Left lung (tissue), 10 donors: Measurements from ENCODE around the gene BMPR2. TPM values are rescaled to one million over a fixed set of nuclear protein-coding genes. Genes with fewer than 3 reads are reported as not detected.

Source experiments
- ATAC-seq: fragments of 200-7000 bp; cut with Tn5 transposase; one replicate; pipeline ENCODE4 v1.9.1; 2020; ENCODE audit warnings: moderate library complexity
- DNase-seq, 4 donors: peaks; one replicate each; pipeline ENCODE4 v3.0.0-alpha.2; 2013 to 2020
- H3K27ac ChIP-seq, 2 donors: fragments of 200-600 bp; sonication (generic) in 1 of 2; one replicate each; pipeline versions ENCODE4 v1.5.0 to v1.8.0; 2020 to 2021
- H3K27me3 ChIP-seq, 2 donors: fragments of 200-600 bp; sonication (generic) in 1 of 2; one replicate each; pipeline versions ENCODE4 v1.5.0 to v1.8.0; 2020 to 2021
- H3K36me3 ChIP-seq, 2 donors: fragments of 200-600 bp; sonication (generic) in 1 of 2; one replicate each; pipeline versions ENCODE4 v1.5.0 to v1.8.0; 2020 to 2021
- H3K4me1 ChIP-seq, 2 donors: fragments of 200-600 bp; one replicate each; pipeline ENCODE4 v1.8.0; 2021
- H3K4me3 ChIP-seq, 2 donors: fragments of 200-600 bp; sonication (generic) in 1 of 2; one replicate each; pipeline versions ENCODE4 v1.5.0 to v1.8.0; 2020 to 2021; ENCODE audit warnings: mild to moderate bottlenecking in 1 of 2
- H3K9me3 ChIP-seq, 2 donors: fragments of 200-600 bp; sonication (generic) in 1 of 2; one replicate each; pipeline versions ENCODE4 v1.5.0 to v1.8.0; 2020 to 2021
- intact Hi-C, 2 donors: fragments of 100-400 bp; cut with DNase I; formaldehyde crosslinking; loops; one replicate each; pipeline versions ENCODE4 v1.11.2 to v1.14.2; 2022
- polyA plus RNA-seq, 6 donors: library from polyadenylated mRNA; unstranded; fragments of 120-200 nt; gene quantifications; one replicate each; pipeline ENCODE4 v1.2.1, GENCODE V29; 2013; ENCODE audit not compliant: insufficient read length in 6 of 6
- total RNA-seq, 2 donors: library from RNA; stranded (reverse); fragmentation: NEBNext Ultra II Directional; extraction: Animal tissue kit (Norgen Biotek cat#: 25700); gene quantifications; one replicate each; pipeline ENCODE4 v1.2.1, GENCODE V29; 2021
- TF ChIP-seq, protein P1 (sequence below), 2 donors: fragments of 200-600 bp; sonication (generic) in 1 of 2; IDR thresholded peaks; one replicate each; pipeline versions ENCODE4 v1.5.0 to v1.8.0; 2021; ENCODE audit warnings: antibody characterized with exemption in 2 of 2
- donor health status: DM: no; HTN: yes; CAD: no.
- donor health status: DM: no; HTN: no; CAD: no.

BMPR2 gene
- total and polyA plus RNA-seq, 8 donors, result 68.3 to 99.7 (median 83.6) TPM

DNA sequence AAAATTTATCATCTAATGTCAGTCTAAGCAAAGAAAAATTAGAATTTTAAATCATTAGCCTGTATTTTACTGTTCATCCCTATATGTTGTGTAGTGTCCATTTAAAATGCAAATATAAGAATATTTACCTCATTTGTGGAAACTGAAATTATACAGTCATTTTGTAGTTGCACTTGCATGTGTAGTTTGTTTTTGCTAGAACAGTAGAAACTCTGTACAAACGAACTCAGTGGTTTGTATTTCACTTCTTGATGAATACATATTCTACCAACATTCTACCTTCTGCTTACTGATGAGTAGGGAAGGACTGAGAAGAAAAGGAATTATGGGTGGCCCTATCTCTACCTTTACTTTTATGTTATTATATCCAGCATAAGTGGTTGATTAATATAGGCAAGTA, 29.7 kb downstream of the BMPR2 start:
- ATAC-seq (no peak), DNase-seq (no peak)
- intact Hi-C loops, result no loop called here
- Histone ChIP-seq H3K9me3 (no peaks in the 10 kb centered on the region), H3K27ac (no peak overlapping the region), H3K4me1 (peaks cover 11 to 12% of the 10 kb centered on the region in 2 donors), H3K27me3 (no peaks in the 10 kb centered on the region), H3K36me3 (no peaks in the 10 kb centered on the region), H3K4me3 (no peak overlapping the region)
- TF ChIP-seq, protein P1, sequence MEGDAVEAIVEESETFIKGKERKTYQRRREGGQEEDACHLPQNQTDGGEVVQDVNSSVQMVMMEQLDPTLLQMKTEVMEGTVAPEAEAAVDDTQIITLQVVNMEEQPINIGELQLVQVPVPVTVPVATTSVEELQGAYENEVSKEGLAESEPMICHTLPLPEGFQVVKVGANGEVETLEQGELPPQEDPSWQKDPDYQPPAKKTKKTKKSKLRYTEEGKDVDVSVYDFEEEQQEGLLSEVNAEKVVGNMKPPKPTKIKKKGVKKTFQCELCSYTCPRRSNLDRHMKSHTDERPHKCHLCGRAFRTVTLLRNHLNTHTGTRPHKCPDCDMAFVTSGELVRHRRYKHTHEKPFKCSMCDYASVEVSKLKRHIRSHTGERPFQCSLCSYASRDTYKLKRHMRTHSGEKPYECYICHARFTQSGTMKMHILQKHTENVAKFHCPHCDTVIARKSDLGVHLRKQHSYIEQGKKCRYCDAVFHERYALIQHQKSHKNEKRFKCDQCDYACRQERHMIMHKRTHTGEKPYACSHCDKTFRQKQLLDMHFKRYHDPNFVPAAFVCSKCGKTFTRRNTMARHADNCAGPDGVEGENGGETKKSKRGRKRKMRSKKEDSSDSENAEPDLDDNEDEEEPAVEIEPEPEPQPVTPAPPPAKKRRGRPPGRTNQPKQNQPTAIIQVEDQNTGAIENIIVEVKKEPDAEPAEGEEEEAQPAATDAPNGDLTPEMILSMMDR (IDR thresholded peaks at IDR 0.05), result no peak

DNA sequence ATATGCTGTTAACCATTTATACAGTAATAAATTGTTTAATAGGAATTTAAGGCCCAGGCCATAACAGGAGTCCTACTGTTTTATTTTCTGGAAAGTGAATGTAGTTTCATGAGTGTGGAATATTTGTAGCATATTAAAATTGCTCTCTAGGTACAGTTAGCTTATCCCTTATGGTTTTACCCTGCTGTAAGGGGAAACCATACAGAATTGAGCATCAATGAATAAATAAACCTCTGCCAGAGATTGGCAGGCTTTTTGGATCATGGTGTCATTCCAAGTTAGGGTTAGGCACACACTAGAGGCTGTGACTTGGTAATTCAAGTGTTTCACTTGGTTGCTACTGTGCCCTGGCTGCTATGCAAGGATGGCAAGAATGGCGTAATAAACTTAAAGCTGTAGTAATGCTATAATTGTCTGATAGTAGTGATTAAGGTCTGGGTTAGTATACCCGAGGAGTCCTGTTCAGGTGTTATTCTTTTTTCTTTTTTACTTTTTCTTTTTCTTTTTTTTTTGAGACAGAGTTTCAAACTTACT, 30.4 kb downstream of the BMPR2 start:
- peaks cover 11 to 20% of the 10 kb centered on the region in 2 donors for H3K4me1 ChIP-seq
- H3K9me3 ChIP-seq, result no peaks in the 10 kb centered on the region
- TF ChIP-seq, protein P1 (IDR thresholded peaks at IDR 0.05), result no peak
- intact Hi-C loops, result no loop called here
- no peaks in the 10 kb centered on the region for H3K36me3 ChIP-seq
- H3K27me3 ChIP-seq, result no peaks in the 10 kb centered on the region
- DNase-seq (no peak), ATAC-seq (peak; percentile 83)
- no peak overlapping the region for H3K4me3 ChIP-seq
- peak overlapping the region in 1 of 2 donors; percentile 13 for H3K27ac ChIP-seq

DNA sequence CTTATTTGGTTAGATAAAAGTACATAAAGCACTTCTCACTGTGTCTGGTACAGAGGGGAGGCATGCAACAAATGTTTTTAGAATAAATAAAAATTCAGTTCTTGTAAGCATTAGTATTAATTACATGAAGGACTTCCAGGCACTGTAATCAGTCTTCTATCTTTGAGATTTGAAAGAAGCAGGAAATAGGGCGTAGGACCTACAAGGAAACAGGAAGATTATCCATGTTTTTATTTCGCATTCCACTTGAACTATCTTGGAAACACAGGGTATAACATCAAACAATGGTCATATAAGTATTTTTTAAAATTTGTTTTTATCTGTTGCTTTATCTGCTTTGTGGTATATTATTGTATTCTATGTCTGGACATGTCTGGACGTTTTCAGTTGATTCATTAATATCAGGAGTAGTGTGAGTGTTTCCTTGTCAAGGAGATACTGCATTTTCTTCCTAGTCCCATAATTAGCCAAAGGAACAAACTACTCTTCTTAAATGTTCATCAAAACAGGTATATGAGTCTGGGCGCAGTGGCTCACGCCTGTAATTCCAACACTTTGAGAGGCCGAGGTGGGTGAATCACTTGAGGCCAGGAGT, 32.5 kb downstream of the BMPR2 start:
- no peak overlapping the region for H3K4me3 ChIP-seq
- ATAC-seq (no peak), DNase-seq (no peak)
- TF ChIP-seq, protein P1 (IDR thresholded peaks at IDR 0.05), result no peak
- H3K36me3 ChIP-seq, result no peaks in the 10 kb centered on the region
- no peaks in the 10 kb centered on the region for H3K27me3 ChIP-seq
- no peak overlapping the region for H3K27ac ChIP-seq
- intact Hi-C loops, result no loop called here
- H3K4me1 ChIP-seq, result peaks cover 11 to 24% of the 10 kb centered on the region in 2 donors
- no peaks in the 10 kb centered on the region for H3K9me3 ChIP-seq

- H3K4me1 ChIP-seq, result peaks cover 11 to 24% of the 10 kb centered on the region in 2 donors
- ATAC-seq (no peak), DNase-seq (no peak)
- H3K36me3 ChIP-seq, result no peaks in the 10 kb centered on the region
- TF ChIP-seq, protein P1 (IDR thresholded peaks at IDR 0.05), result no peak
- intact Hi-C loops, result no loop called here
- no peak overlapping the region for H3K4me3 ChIP-seq
- no peaks in the 10 kb centered on the region for H3K9me3 ChIP-seq
- no peaks in the 10 kb centered on the region for H3K27me3 ChIP-seq
- no peak overlapping the region for H3K27ac ChIP-seq
Measured at GRCh38 chr2:202410092-202410491, 34.0 kb downstream of the BMPR2 start.

- Histone ChIP-seq H3K4me1 (peaks cover 11 to 22% of the 10 kb centered on the region in 2 donors), H3K4me3 (no peak overlapping the region), H3K27me3 (no peaks in the 10 kb centered on the region), H3K36me3 (no peaks in the 10 kb centered on the region), H3K27ac (no peak overlapping the region), H3K9me3 (no peaks in the 10 kb centered on the region)
- TF ChIP-seq, protein P1 (IDR thresholded peaks at IDR 0.05), result no peak
- intact Hi-C loops, result no loop called here
- ATAC-seq, result no peak
- DNase-seq, result no peak
Measured at GRCh38 chr2:202411097-202411496, 35.0 kb downstream of the BMPR2 start.
